ENCODE results near the gene GMPR2.
"Not testable (repeated sequence)": the region's sequence is repeated elsewhere in the genome, so short reads cannot be mapped to it uniquely, and the experiment has no call there.

Gene GMPR2

GRCh38 chr14:24233538-24233866 lies 773 bp downstream of the GMPR2 start:
- DNase-seq, result no peak

- no peak for DNase-seq
Observed at GRCh38 chr14:24234095-24235005, 1.6 kb downstream of the GMPR2 start.

- no peak for DNase-seq
Observed at GRCh38 chr14:24235804-24236688, 3.3 kb downstream of the GMPR2 start.

- no peak for DNase-seq
Observed at GRCh38 chr14:24236689-24237462, 4.1 kb downstream of the GMPR2 start.

GRCh38 chr14:24237463-24237955 lies 4.8 kb downstream of the GMPR2 start:
- no peak for DNase-seq

- DNase-seq, result no peak
Observed at GRCh38 chr14:24238123-24238522, 5.4 kb downstream of the GMPR2 start.

GRCh38 chr14:24238527-24239037 lies 5.9 kb downstream of the GMPR2 start:
- no peak for DNase-seq

- DNase-seq, result no peak
Observed at GRCh38 chr14:24240110-24240918, 7.6 kb downstream of the GMPR2 start.

GRCh38 chr14:24241829-24242443 lies 9.2 kb downstream of the GMPR2 start:
- peak; percentile 96 for DNase-seq

GRCh38 chr14:24243336-24243836 lies 10.7 kb downstream of the GMPR2 start:
- DNase-seq, result no peak

GRCh38 chr14:24245350-24245749 lies 12.6 kb downstream of the GMPR2 start:
- DNase-seq, result not testable (repeated sequence)

- DNase-seq, result no peak
Observed at GRCh38 chr14:24246765-24247212, 14.1 kb downstream of the GMPR2 start.

GRCh38 chr14:24247422-24247821 lies 14.7 kb downstream of the GMPR2 start:
- no peak for DNase-seq

GRCh38 chr14:24249230-24250021 lies 16.7 kb downstream of the GMPR2 start:
- no peak for DNase-seq

- DNase-seq, result no peak
Observed at GRCh38 chr14:24250354-24250753, 17.6 kb downstream of the GMPR2 start.

GRCh38 chr14:24251880-24252288 lies 19.2 kb downstream of the GMPR2 start:
- no peak for DNase-seq

- DNase-seq, result no peak
Observed at GRCh38 chr14:24252289-24253124, 19.8 kb downstream of the GMPR2 start.

GRCh38 chr14:24253936-24254335 lies 21.2 kb downstream of the GMPR2 start:
- no peak for DNase-seq

Measured in activated naive CD4-positive, alpha-beta T cell treated with anti-CD3 and anti-CD28 coated beads, Interleukin-2, amount 50 U/mL, for 16 hours (primary cell).